IMR-90 (cell line): ENCODE measurements around the gene BEX1. TPM values are rescaled to one million over a fixed set of nuclear protein-coding genes. Genes with fewer than 3 reads are reported as not detected.

Experiments used
- ATAC-seq: fragments of 200-7000 bp; cut with Tn5 transposase; 2 replicates; pipeline ENCODE4 v1.9.1; 2020; ENCODE audit warnings: low read depth, mild to moderate bottlenecking, moderate library complexity
- BruUV-seq: library from RNA; stranded (reverse); fragments of 400-500 nt; replicated peaks from 2 replicates; lab custom pipeline; 2021; lab: Mats Ljungman, UMichigan
- CTCF ChIA-PET: fragments of 300-600 bp; formaldehyde crosslinking; extraction: SDS; loops from one replicate; lab custom pipeline; 2021; ENCODE audit warnings: antibody characterized with exemption; lab: Yijun Ruan, JAX
- POLR2A ChIA-PET: fragments of 300-600 bp; sonication (Branson Sonifier 250); formaldehyde crosslinking; loops from one replicate; lab custom pipeline; 2022; ENCODE audit warnings: antibody characterized with exemption; ENCODE audit not compliant: unreplicated experiment; lab: Charles Lee
- DNase-seq: peaks from one replicate; pipeline ENCODE4 v3.0.0; 2013
- H2AFZ ChIP-seq: replicated peaks from 2 replicates; pipeline ENCODE3; 2013; ENCODE audit warnings: low read length, mild to moderate bottlenecking; ENCODE audit not compliant: poor library complexity
- H2AK5ac ChIP-seq: 2 replicates; pipeline ENCODE4 v1.6.1; 2013; ENCODE audit warnings: low read depth, low read length, inconsistent platforms
- H2AK9ac ChIP-seq: replicated peaks from 2 replicates; pipeline ENCODE3; 2013; ENCODE audit warnings: mild to moderate bottlenecking, low read depth, low read length, moderate library complexity; ENCODE audit not compliant: poor library complexity
- H2BK120ac ChIP-seq: 2 replicates; pipeline ENCODE4 v1.6.1; 2013; ENCODE audit warnings: low read depth, low read length, inconsistent platforms
- H2BK15ac ChIP-seq: 3 replicates; pipeline ENCODE4 v1.6.1; 2013; ENCODE audit warnings: low read depth, low read length, inconsistent platforms
- H2BK20ac ChIP-seq: 2 replicates; pipeline ENCODE4 v1.6.1; 2013; ENCODE audit warnings: low read depth, mild to moderate bottlenecking, inconsistent platforms, low read length, moderate library complexity
- H2BK5ac ChIP-seq: 2 replicates; pipeline ENCODE4 v1.6.1; 2013; ENCODE audit warnings: mild to moderate bottlenecking, low read depth, low read length, inconsistent platforms; ENCODE audit not compliant: poor library complexity, severe bottlenecking
- H3K14ac ChIP-seq: replicated peaks from 2 replicates; pipeline ENCODE4 v1.6.1; 2013; ENCODE audit warnings: low read depth, low read length, inconsistent platforms
- H3K18ac ChIP-seq: 2 replicates; pipeline ENCODE4 v1.6.1; 2013; ENCODE audit warnings: low read depth, low read length, control low read depth
- H3K23ac ChIP-seq: 2 replicates; pipeline ENCODE4 v1.6.1; 2013; ENCODE audit warnings: low read depth, low read length, inconsistent platforms
- H3K27ac ChIP-seq: 2 replicates; pipeline ENCODE4 v1.5.1; 2013; ENCODE audit warnings: mild to moderate bottlenecking, control low read depth, low read length; ENCODE audit not compliant: insufficient read depth
- H3K27me3 ChIP-seq: 2 replicates; pipeline ENCODE4 v1.6.1; 2013; ENCODE audit warnings: low read length; ENCODE audit not compliant: control insufficient read depth, insufficient read depth
- H3K36me3 ChIP-seq: 2 replicates; pipeline ENCODE4 v1.6.1; 2013; ENCODE audit warnings: low read length, mixed read lengths; ENCODE audit not compliant: control insufficient read depth, insufficient read depth
- H3K4ac ChIP-seq: 2 replicates; pipeline ENCODE4 v1.6.1; 2013; ENCODE audit warnings: low read depth, low read length, inconsistent platforms
- H3K4me1 ChIP-seq: 2 replicates; pipeline ENCODE4 v1.6.1; 2013; ENCODE audit warnings: low read length, mixed read lengths; ENCODE audit not compliant: control insufficient read depth, insufficient read depth
- H3K4me2 ChIP-seq: 2 replicates; pipeline ENCODE4 v1.6.1; 2013; ENCODE audit warnings: low read depth, mild to moderate bottlenecking, control low read depth, low read length, moderate library complexity
- H3K4me3 ChIP-seq: 2 replicates; pipeline ENCODE4 v1.5.1; 2013; ENCODE audit warnings: low read depth, mild to moderate bottlenecking, control low read depth, low read length, moderate library complexity; ENCODE audit not compliant: insufficient read depth
- H3K56ac ChIP-seq: 2 replicates; pipeline ENCODE4 v1.6.1; 2013; ENCODE audit warnings: low read length, inconsistent platforms; ENCODE audit not compliant: insufficient read depth; ENCODE audit errors: extremely low read depth
- H3K79me1 ChIP-seq, 2 experiments: 2 replicates each; pipeline ENCODE4 v1.6.1; 2013; ENCODE audit warnings: low read length in 2 of 2, inconsistent platforms in 1 of 2, low read depth in 1 of 2
- H3K9ac ChIP-seq: 2 replicates; pipeline ENCODE4 v1.6.1; 2013; ENCODE audit warnings: low read depth, low read length, control low read depth
- H3K9me1 ChIP-seq: 2 replicates; pipeline ENCODE4 v1.6.1; 2013; ENCODE audit warnings: low read length, inconsistent platforms; ENCODE audit not compliant: insufficient read depth
- H3K9me3 ChIP-seq: 2 replicates; pipeline ENCODE4 v1.6.1; 2013; ENCODE audit warnings: low read length; ENCODE audit not compliant: control insufficient read depth, insufficient read depth
- H4K20me1 ChIP-seq: 2 replicates; pipeline ENCODE4 v1.6.1; 2013; ENCODE audit warnings: low read length, inconsistent platforms; ENCODE audit not compliant: insufficient read depth
- H4K5ac ChIP-seq: 2 replicates; pipeline ENCODE4 v1.6.1; 2013; ENCODE audit warnings: mild to moderate bottlenecking, low read depth, low read length, control low read depth
- H4K8ac ChIP-seq, 2 experiments: 2 replicates each; pipeline ENCODE4 v1.6.1; 2013; ENCODE audit warnings: low read depth in 2 of 2, low read length in 2 of 2, control low read depth in 1 of 2, inconsistent platforms in 1 of 2
- H4K91ac ChIP-seq: 2 replicates; pipeline ENCODE4 v1.6.1; 2013; ENCODE audit warnings: low read depth, low read length, inconsistent platforms; ENCODE audit not compliant: insufficient read depth
- BHLHE40 ChIP-seq: fragments of 150-350 bp; IDR thresholded peaks from 2 replicates; pipeline ENCODE4 v1.6.1; 2016; ENCODE audit warnings: mild to moderate bottlenecking, low read depth, low read length
- CEBPB ChIP-seq: IDR thresholded peaks from 2 replicates; pipeline ENCODE4 v1.6.1; 2012; ENCODE audit warnings: low read depth, low read length, improper control_type of control experiment
- CHD1 ChIP-seq: IDR thresholded peaks from 2 replicates; pipeline ENCODE4 v1.6.1; 2012; ENCODE audit warnings: low read depth, low read length, improper control_type of control experiment
- MXI1 ChIP-seq: IDR thresholded peaks from 2 replicates; pipeline ENCODE4 v1.6.1; 2012; ENCODE audit warnings: low read depth, mild to moderate bottlenecking, low read length, moderate library complexity, borderline replicate concordance
- NFE2L2 ChIP-seq: fragments of 150-350 bp; IDR thresholded peaks from 2 replicates; pipeline ENCODE4 v1.6.1; 2016; ENCODE audit warnings: low read depth, mild to moderate bottlenecking, low read length
- RCOR1 ChIP-seq: IDR thresholded peaks from 2 replicates; pipeline ENCODE4 v1.6.1; 2012; ENCODE audit warnings: mild to moderate bottlenecking, low read length, improper control_type of control experiment; ENCODE audit not compliant: insufficient replicate concordance
- RFX5 ChIP-seq: IDR thresholded peaks from 2 replicates; pipeline ENCODE4 v1.8.0; 2012; ENCODE audit warnings: low read depth, mild to moderate bottlenecking, low read length, moderate library complexity
- WGBS, 2 experiments: methylation state at CpG; one replicate each; pipeline versions ENCODE4 v1.1.5 to v1.1.7; 2013; ENCODE audit warnings: missing lambda C conversion rate in 2 of 2; ENCODE audit not compliant: insufficient read length in 1 of 2; ENCODE audit errors: extremely low coverage in 2 of 2; 5-methylcytosine and 5-hydroxymethylcytosine counted together
- dilution Hi-C: fragments of 300-500 bp; cut with HindIII; formaldehyde crosslinking; loops from one replicate; pipeline ENCODE4 v1.14.3; 2018; ENCODE audit warnings: low sequenced_read_pairs; ENCODE audit not compliant: unreplicated experiment
- in situ Hi-C: fragments of 300-500 bp; cut with MboI; formaldehyde crosslinking; loops from 3 replicates; pipeline ENCODE4 v1.14.3; 2019; ENCODE audit warnings: low sequenced_read_pairs, inconsistent platforms, mixed read lengths
- intact Hi-C: fragments of 100-400 bp; cut with micrococcal nuclease; formaldehyde crosslinking; loops from 2 replicates; pipeline ENCODE4 v1.10.0; 2022
- polyA plus RNA-seq, 3 experiments: library from polyadenylated mRNA; depleted of rRNA; stranded (reverse); fragments of >200 nt; gene quantifications; 2 replicates each; pipeline ENCODE4 v1.2.3, GENCODE V29; 2012; ENCODE audit warnings: low replicate concordance in 1 of 3
- total RNA-seq: library from RNA; depleted of rRNA; stranded (reverse); fragments of >200 nt; gene quantifications from 2 replicates; pipeline ENCODE4 v1.2.3, GENCODE V29; 2012; rRNA removed

Gene BEX1
- total and polyA plus RNA-seq, 2 of the 4 experiments (the other 2 are of a cell fraction): 0.18 to 0.27 TPM

GRCh38 chrX:103012945-103013344 is 51.0 kb downstream of the BEX1 start:
- H3K18ac ChIP-seq: no peak overlapping the region
- in situ Hi-C loops: no loop called here

More at GRCh38 chrX:103012945-103013344, 51.0 kb downstream of the BEX1 start:
- no peak for ATAC-seq
- Histone ChIP-seq H3K36me3 (no peaks in the 10 kb centered on the region), H3K23ac (no peak overlapping the region), H4K8ac (no peak overlapping the region), H3K27me3 (peaks cover 1% of the 10 kb centered on the region), H2AK9ac (no peak overlapping the region), H3K4me2 (no peak overlapping the region), H3K9me3 (no peaks in the 10 kb centered on the region), H2BK5ac (no peak overlapping the region), H3K4me3 (no peak overlapping the region), H2BK15ac (no peak overlapping the region), H4K91ac (no peak overlapping the region), H2AFZ (no peak overlapping the region), H2BK120ac (no peak overlapping the region), H3K9ac (no peak overlapping the region), H3K79me1 (no peaks in the 10 kb centered on the region), H2BK20ac (no peak overlapping the region), H3K9me1 (no peaks in the 10 kb centered on the region), H2AK5ac (no peak overlapping the region), H3K56ac (no peak overlapping the region), H3K4ac (no peak overlapping the region), H3K27ac (no peak overlapping the region), H4K5ac (no peak overlapping the region), H3K14ac (no peak overlapping the region), H4K20me1 (no peaks in the 10 kb centered on the region), H3K4me1 (no peaks in the 10 kb centered on the region)
- 60% methylated on average over 1 of the region's 3 CpGs; no CpG with 5 or more reads in 1 of the 2 experiments for WGBS, 2 experiments
- ChIA-PET CTCF (no interaction called here), POLR2A (no interaction called here)
- TF ChIP-seq BHLHE40 (no peak), CEBPB (no peak), RFX5 (no peak), CHD1 (no peak), MXI1 (no peak), NFE2L2 (no peak), RCOR1 (no peak)
- dilution Hi-C loops (no loop called here), intact Hi-C loops (no loop called here)
- DNase-seq: no peak
- BruUV-seq: no TSS peak

Other genes with a start within 250 kb of the BEX1 start
- gene RAB40AL, start 126.9 kb downstream of the BEX1 start, total RNA-seq: 0.28 and 0.36 TPM in 2 replicates
- gene RAB40AL, start 126.9 kb downstream of the BEX1 start, polyA plus RNA-seq (2012; rRNA removed): 0.24 and 0.34 TPM in 2 replicates
- gene NXF3, start 29.0 kb upstream of the BEX1 start, total RNA-seq: not detected in 2 replicates
- gene NXF3, start 29.0 kb upstream of the BEX1 start, polyA plus RNA-seq (2012; rRNA removed): not detected in 2 replicates
- gene BEX4, start 150.9 kb upstream of the BEX1 start, total RNA-seq: 0.54 and 3.3 TPM in 2 replicates
- gene BEX4, start 150.9 kb upstream of the BEX1 start, polyA plus RNA-seq (2012; rRNA removed): 4.5 and 6.8 TPM in 2 replicates
- gene TCEAL8, start 191.0 kb upstream of the BEX1 start, total RNA-seq: 31.5 and 91.4 TPM in 2 replicates
- 43.7 and 57.6 TPM in 2 replicates for gene TCEAL8, start 191.0 kb upstream of the BEX1 start, polyA plus RNA-seq (2012; rRNA removed)
- gene TCEAL5, start 212.6 kb upstream of the BEX1 start, total RNA-seq: not detected in 2 replicates
- gene TCEAL5, start 212.6 kb upstream of the BEX1 start, polyA plus RNA-seq (2012; rRNA removed): not detected in 2 replicates
- gene BEX2, start 246.8 kb upstream of the BEX1 start, total RNA-seq: 0.28 TPM in 1 of 2 replicates, not detected in the other
- 0.13 and 0.19 TPM in 2 replicates for gene BEX2, start 246.8 kb upstream of the BEX1 start, polyA plus RNA-seq (2012; rRNA removed)